Neural cell (in vitro differentiated cells): Measurements from ENCODE around the gene CTTN. TPM values are rescaled to one million over a fixed set of nuclear protein-coding genes. Genes with fewer than 3 reads are reported as not detected.

Experiments
- H2AFZ ChIP-seq: fragments of 200-600, 300-800 bp; sonication (generic), shearing (Covaris generic); 2 replicates; pipeline ENCODE4 v1.6.0; 2014; ENCODE audit warnings: low read depth, mild to moderate bottlenecking, antibody characterized with exemption, low read length, moderate library complexity
- H3F3A ChIP-seq: fragments of 200-600 bp; shearing (Covaris generic); 2 replicates; pipeline ENCODE4 v1.6.1; 2016; ENCODE audit warnings: mild to moderate bottlenecking, moderate library complexity, mixed read lengths, antibody characterized with exemption, low read length; ENCODE audit not compliant: insufficient read depth, poor library complexity, severe bottlenecking
- H3K27ac ChIP-seq: fragments of 200-600, 300-800 bp; sonication (generic), shearing (Covaris generic); 2 replicates; pipeline ENCODE4 v1.5.1; 2014; ENCODE audit warnings: mild to moderate bottlenecking, low read length, moderate library complexity
- H3K27me3 ChIP-seq: fragments of 300-800, 200-600 bp; sonication (generic), shearing (Covaris generic); 2 replicates; pipeline ENCODE4 v1.6.0; 2014; ENCODE audit warnings: mild to moderate bottlenecking, low read depth, low read length, moderate library complexity; ENCODE audit not compliant: insufficient read depth
- H3K36me3 ChIP-seq: fragments of 300-800, 200-600 bp; sonication (generic), shearing (Covaris generic); 2 replicates; pipeline ENCODE4 v1.5.1; 2014; ENCODE audit warnings: mild to moderate bottlenecking, antibody characterized with exemption, low read length, moderate library complexity; ENCODE audit not compliant: insufficient read depth
- H3K4me2 ChIP-seq: fragments of 300-800, 200-600 bp; sonication (generic), shearing (Covaris generic); 2 replicates; pipeline ENCODE4 v1.6.0; 2014; ENCODE audit warnings: mild to moderate bottlenecking, low read length
- H3K4me3 ChIP-seq: fragments of 300-800, 200-600 bp; sonication (generic), shearing (Covaris generic); 2 replicates; pipeline ENCODE4 v1.5.1; 2014; ENCODE audit warnings: mild to moderate bottlenecking, low read length, moderate library complexity
- H3K79me2 ChIP-seq: fragments of 200-600 bp; shearing (Covaris generic); replicated peaks from 2 replicates; pipeline ENCODE4 v1.6.0; 2014; ENCODE audit warnings: mild to moderate bottlenecking, low read length, moderate library complexity; ENCODE audit not compliant: insufficient read depth
- H3K9ac ChIP-seq: fragments of 300-800, 200-600 bp; sonication (generic), shearing (Covaris generic); 2 replicates; pipeline ENCODE4 v1.6.1; 2016; ENCODE audit warnings: mild to moderate bottlenecking, low read length, mixed read lengths
- H3K9me2 ChIP-seq: fragments of 200-600 bp; shearing (Covaris generic); 2 replicates; pipeline ENCODE4 v1.6.1; 2016; ENCODE audit warnings: mild to moderate bottlenecking, low read length, mixed read lengths; ENCODE audit not compliant: insufficient read depth
- H3K9me3 ChIP-seq: fragments of 200-600, 300-800 bp; sonication (generic), shearing (Covaris generic); 2 replicates; pipeline ENCODE4 v1.6.1; 2016; ENCODE audit warnings: mild to moderate bottlenecking, mixed run types, low read length, moderate library complexity, mixed read lengths
- H4K20me1 ChIP-seq: fragments of 200-600 bp; shearing (Covaris generic); 2 replicates; pipeline ENCODE4 v1.6.1; 2016; ENCODE audit warnings: mild to moderate bottlenecking, mixed run types; ENCODE audit not compliant: insufficient read depth
- EP300 ChIP-seq: fragments of 450-650 bp; conservative IDR thresholded peaks from 2 replicates; pipeline ENCODE4 v1.6.1; 2014; ENCODE audit warnings: antibody characterized with exemption, mild to moderate bottlenecking, moderate library complexity; ENCODE audit not compliant: poor library complexity, severe bottlenecking
- EZH2 ChIP-seq: fragments of 200-600, 300-800 bp; shearing (Covaris generic), sonication (generic); IDR thresholded peaks from 2 replicates; pipeline ENCODE4 v1.6.1; 2014; ENCODE audit warnings: antibody characterized with exemption, low read length, borderline replicate concordance, mild to moderate bottlenecking; ENCODE audit not compliant: insufficient read depth, poor library complexity, severe bottlenecking
- MXI1 ChIP-seq: fragments of 450-650 bp; conservative IDR thresholded peaks from 2 replicates; pipeline ENCODE4 v1.6.1; 2014; ENCODE audit warnings: antibody characterized with exemption, mild to moderate bottlenecking; ENCODE audit not compliant: poor library complexity, severe bottlenecking
- POLR2AphosphoS5 ChIP-seq: IDR thresholded peaks from 2 replicates; pipeline ENCODE4 v1.6.1; 2012
- RAD21 ChIP-seq: fragments of 450-650 bp; conservative IDR thresholded peaks from 2 replicates; pipeline ENCODE4 v1.6.1; 2014; ENCODE audit warnings: antibody characterized with exemption, mild to moderate bottlenecking, moderate library complexity
- REST ChIP-seq: IDR thresholded peaks from 2 replicates; pipeline ENCODE4 v1.6.1; 2012; ENCODE audit warnings: borderline replicate concordance
- SMC3 ChIP-seq: fragments of 450-650 bp; conservative IDR thresholded peaks from 2 replicates; pipeline ENCODE4 v1.6.1; 2014; ENCODE audit warnings: antibody characterized with exemption, mild to moderate bottlenecking, moderate library complexity; ENCODE audit not compliant: poor library complexity
- TAF1 ChIP-seq: IDR thresholded peaks from 2 replicates; pipeline ENCODE4 v1.6.1; 2012; ENCODE audit warnings: low read depth
- polyA plus RNA-seq: library from polyadenylated mRNA; depleted of rRNA; stranded (reverse); fragments of >200 nt; gene quantifications from 2 replicates; pipeline ENCODE4 v1.2.3, GENCODE V29; 2014
- TF ChIP-seq, protein P1 (sequence below): fragments of 450-650 bp; IDR thresholded peaks from 2 replicates; pipeline ENCODE4 v1.5.1; 2014; ENCODE audit warnings: antibody characterized with exemption, mild to moderate bottlenecking, moderate library complexity; ENCODE audit not compliant: poor library complexity, severe bottlenecking

The CTTN gene
- polyA plus RNA-seq, 1 donor from 2014 or later: 220 TPM

DNA sequence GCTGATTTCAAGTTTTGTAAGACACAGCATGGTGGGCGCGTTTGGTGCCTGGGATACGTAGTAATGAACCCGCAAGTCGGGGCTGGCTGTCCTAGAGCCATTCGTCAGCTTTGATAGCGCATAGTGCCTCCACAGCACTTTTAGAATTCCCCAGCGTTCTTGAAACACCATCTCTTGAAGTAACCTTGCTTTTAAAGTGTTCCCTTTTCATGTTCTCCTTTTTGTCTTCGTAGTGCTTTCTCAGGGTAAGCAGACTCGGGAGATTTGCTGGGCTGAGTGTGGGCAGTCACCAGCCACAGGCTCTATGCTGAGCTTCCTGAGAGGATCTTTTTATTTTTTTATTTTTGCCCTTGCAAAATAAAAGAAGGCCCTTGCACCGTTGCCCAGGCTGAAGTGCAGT lies 39.6 kb upstream of the CTTN start:
- no peaks in the 10 kb centered on the region for H3K9me3 ChIP-seq
- H3K27ac ChIP-seq: no peak overlapping the region
- peaks cover 18% of the 10 kb centered on the region for H3K36me3 ChIP-seq
- TF ChIP-seq RAD21: no peak
- TF ChIP-seq MXI1: no peak
- H3K79me2 ChIP-seq: no peaks in the 10 kb centered on the region
- no peak overlapping the region for H3K9ac ChIP-seq
- H4K20me1 ChIP-seq: no peaks in the 10 kb centered on the region
- no peak overlapping the region for H2AFZ ChIP-seq
- no peaks in the 10 kb centered on the region for H3F3A ChIP-seq
- H3K27me3 ChIP-seq: no peaks in the 10 kb centered on the region
- no peak overlapping the region for H3K4me2 ChIP-seq
- H3K4me3 ChIP-seq: no peak overlapping the region
- H3K9me2 ChIP-seq: no peaks in the 10 kb centered on the region

GRCh38 chr11:70359451-70360205 lies 38.7 kb upstream of the CTTN start:
- Histone ChIP-seq H3K9me2 (no peaks in the 10 kb centered on the region), H3K27me3 (no peaks in the 10 kb centered on the region), H3K79me2 (no peaks in the 10 kb centered on the region), H3K9me3 (no peaks in the 10 kb centered on the region), H3K4me3 (no peak overlapping the region), H4K20me1 (no peaks in the 10 kb centered on the region), H3K36me3 (peaks cover 18% of the 10 kb centered on the region), H3K9ac (no peak overlapping the region), H2AFZ (no peak overlapping the region), H3F3A (no peaks in the 10 kb centered on the region), H3K27ac (no peak overlapping the region), H3K4me2 (no peak overlapping the region)
- TF ChIP-seq REST (no peak), TAF1 (no peak), EP300 (no peak), POLR2AphosphoS5 (no peak), EZH2 (no peak), SMC3 (no peak), RAD21 (no peak), MXI1 (no peak)
- TF ChIP-seq, protein P1, sequence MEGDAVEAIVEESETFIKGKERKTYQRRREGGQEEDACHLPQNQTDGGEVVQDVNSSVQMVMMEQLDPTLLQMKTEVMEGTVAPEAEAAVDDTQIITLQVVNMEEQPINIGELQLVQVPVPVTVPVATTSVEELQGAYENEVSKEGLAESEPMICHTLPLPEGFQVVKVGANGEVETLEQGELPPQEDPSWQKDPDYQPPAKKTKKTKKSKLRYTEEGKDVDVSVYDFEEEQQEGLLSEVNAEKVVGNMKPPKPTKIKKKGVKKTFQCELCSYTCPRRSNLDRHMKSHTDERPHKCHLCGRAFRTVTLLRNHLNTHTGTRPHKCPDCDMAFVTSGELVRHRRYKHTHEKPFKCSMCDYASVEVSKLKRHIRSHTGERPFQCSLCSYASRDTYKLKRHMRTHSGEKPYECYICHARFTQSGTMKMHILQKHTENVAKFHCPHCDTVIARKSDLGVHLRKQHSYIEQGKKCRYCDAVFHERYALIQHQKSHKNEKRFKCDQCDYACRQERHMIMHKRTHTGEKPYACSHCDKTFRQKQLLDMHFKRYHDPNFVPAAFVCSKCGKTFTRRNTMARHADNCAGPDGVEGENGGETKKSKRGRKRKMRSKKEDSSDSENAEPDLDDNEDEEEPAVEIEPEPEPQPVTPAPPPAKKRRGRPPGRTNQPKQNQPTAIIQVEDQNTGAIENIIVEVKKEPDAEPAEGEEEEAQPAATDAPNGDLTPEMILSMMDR: no peak
